Glomerular endothelial cell (primary cell): ENCODE measurements around the gene ZNF518B. TPM values are rescaled to one million over a fixed set of nuclear protein-coding genes. Genes with fewer than 3 reads are reported as not detected.

Experiments used
- DNase-seq: peaks from one replicate; pipeline ENCODE4 v3.0.0-alpha.2; 2011; ENCODE audit warnings: low read depth, low spot score; ENCODE audit errors: extremely low read depth
- total RNA-seq: library from RNA; depleted of rRNA; stranded (reverse); fragments of >200 nt; gene quantifications from 2 replicates; pipeline ENCODE4 v1.2.3, GENCODE V29; 2015

The ZNF518B gene
- total RNA-seq = 26.4 and 29.5 TPM in 2 replicates

GRCh38 chr4:10457255-10457801 is at the start of gene ZNF518B:
Gene ZNF518B (minus strand): TSS chr4:10457426. CDS start chr4:10446328, 11,098 bp downstream.
- DNase-seq = no peak

- DNase-seq = no peak
Observed at GRCh38 chr4:10506077-10506476, 48.9 kb upstream of the ZNF518B start.

GRCh38 chr4:10504570-10505179 is 47.4 kb upstream of the ZNF518B start:
- DNase-seq = no peak

- DNase-seq = no peak
Observed at GRCh38 chr4:10502717-10503116, 45.5 kb upstream of the ZNF518B start.

- DNase-seq = no peak
Observed at GRCh38 chr4:10500776-10501175, 43.5 kb upstream of the ZNF518B start.

GRCh38 chr4:10496200-10496599 is 39.0 kb upstream of the ZNF518B start:
- no peak for DNase-seq

GRCh38 chr4:10495651-10496050 is 38.4 kb upstream of the ZNF518B start:
- no peak for DNase-seq

GRCh38 chr4:10492464-10492863 is 35.2 kb upstream of the ZNF518B start:
- no peak for DNase-seq

- no peak for DNase-seq
Observed at GRCh38 chr4:10491401-10491800, 34.2 kb upstream of the ZNF518B start.

- no peak for DNase-seq
Observed at GRCh38 chr4:10490996-10491395, 33.8 kb upstream of the ZNF518B start.

GRCh38 chr4:10482913-10483312 is 25.7 kb upstream of the ZNF518B start:
- no peak for DNase-seq

GRCh38 chr4:10480616-10481015 is 23.4 kb upstream of the ZNF518B start:
- no peak for DNase-seq

- DNase-seq = no peak
Observed at GRCh38 chr4:10478621-10479020, 21.4 kb upstream of the ZNF518B start.

- no peak for DNase-seq
Observed at GRCh38 chr4:10470505-10470904, 13.3 kb upstream of the ZNF518B start.

GRCh38 chr4:10466161-10466560 is 8.9 kb upstream of the ZNF518B start:
- no peak for DNase-seq

GRCh38 chr4:10462876-10463275 is 5.7 kb upstream of the ZNF518B start:
- no peak for DNase-seq

GRCh38 chr4:10461850-10462400 is 4.7 kb upstream of the ZNF518B start:
- no peak for DNase-seq

GRCh38 chr4:10461091-10461849 is 4.0 kb upstream of the ZNF518B start:
- DNase-seq = no peak

- DNase-seq = no peak
Observed at GRCh38 chr4:10460313-10461047, 3.3 kb upstream of the ZNF518B start.

GRCh38 chr4:10459305-10459704 is 2.1 kb upstream of the ZNF518B start:
- no peak for DNase-seq

- DNase-seq = no peak
Observed at GRCh38 chr4:10458177-10458576, 951 bp upstream of the ZNF518B start.
